ENCODE data around the gene ACTRT2. TPM values are rescaled to one million over a fixed set of nuclear protein-coding genes. Genes with fewer than 3 reads are reported as not detected.

Gene ACTRT2
- total and polyA plus RNA-seq, 2 experiments from 2014 or later: not detected

GRCh38 chr1:2977886-2978611, 43.2 kb upstream of the ACTRT2 start:
- Histone ChIP-seq H3K4me3 (no peak overlapping the region), H3K4me2 (no peak overlapping the region), H2AFZ (no peak overlapping the region), H3K4me1 (ENCODE audit: insufficient read depth) (no peaks in the 10 kb centered on the region), H3K27ac (ENCODE audit: low read depth) (no peak overlapping the region), H3F3A (replicated peaks; ENCODE audit: low read depth) (no peaks in the 10 kb centered on the region), H3K27me3 (ENCODE audit: insufficient read depth) (no peaks in the 10 kb centered on the region), H4K20me1 (replicated peaks; ENCODE audit: insufficient read depth) (no peaks in the 10 kb centered on the region), H3K36me3 (ENCODE audit: insufficient read depth) (no peaks in the 10 kb centered on the region), H3K79me2 (replicated peaks; ENCODE audit: insufficient read depth) (no peaks in the 10 kb centered on the region), H3K9me2 (ENCODE audit: insufficient read depth) (no peaks in the 10 kb centered on the region)
- no peak overlapping the region for H3K4me3 Mint-ChIP-seq
- peaks cover 4% of the 10 kb centered on the region; the same call in 1 of the 3 replicates for H3K36me3 Mint-ChIP-seq (ENCODE audit: low read depth)
- peaks cover 6% of the 10 kb centered on the region; the same call in 2 of the 3 replicates for H3K4me1 Mint-ChIP-seq
- H3K27me3 Mint-ChIP-seq (ENCODE audit: insufficient read depth, low read depth, poor library complexity): peaks cover 2% of the 10 kb centered on the region
- TF ChIP-seq CTCF (conservative IDR thresholded peaks at IDR 0.05; ENCODE audit: low read depth in 2 of 2) (no peak), ETS1 (IDR thresholded peaks at IDR 0.05) (no peak), ZNF462 (CRISPR knock-in tag; IDR thresholded peaks at IDR 0.05) (no peak), ZNF114 (CRISPR knock-in tag; IDR thresholded peaks at IDR 0.05) (no peak), JUNB (IDR thresholded peaks at IDR 0.05; ENCODE audit: unreplicated experiment) (no peak), NANOG (IDR thresholded peaks at IDR 0.05; ENCODE audit: borderline replicate concordance) (no peak), POLR2AphosphoS5 (IDR thresholded peaks at IDR 0.05; ENCODE audit: low read depth) (no peak), CREB1 (CRISPR knock-in tag; IDR thresholded peaks at IDR 0.05; ENCODE audit: low read depth) (no peak), ZNF331 (CRISPR knock-in tag; IDR thresholded peaks at IDR 0.05; ENCODE audit: low read depth) (no peak), STAT1 (IDR thresholded peaks at IDR 0.05; ENCODE audit: unreplicated experiment) (no peak), REST (IDR thresholded peaks at IDR 0.05; ENCODE audit: unreplicated experiment) (no peak), EZH2 (IDR thresholded peaks at IDR 0.05; ENCODE audit: low read depth, unreplicated experiment) (no peak), EZH2phosphoT487 (IDR thresholded peaks at IDR 0.05; ENCODE audit: unreplicated experiment) (no peak)
- H3K27ac Mint-ChIP-seq: no peak overlapping the region
- H3K9me3 Mint-ChIP-seq: peaks cover 32% of the 10 kb centered on the region
- ATAC-seq: no peak
- DNase-seq (ENCODE audit: low spot score): no peak

Data from GM23338 (cell line).